ENCODE data around the gene STEEP1.
"Not testable (repeated sequence)": the region's sequence is repeated elsewhere in the genome, so short reads cannot be mapped to it uniquely, and the experiment has no call there.

The STEEP1 gene

DNA sequence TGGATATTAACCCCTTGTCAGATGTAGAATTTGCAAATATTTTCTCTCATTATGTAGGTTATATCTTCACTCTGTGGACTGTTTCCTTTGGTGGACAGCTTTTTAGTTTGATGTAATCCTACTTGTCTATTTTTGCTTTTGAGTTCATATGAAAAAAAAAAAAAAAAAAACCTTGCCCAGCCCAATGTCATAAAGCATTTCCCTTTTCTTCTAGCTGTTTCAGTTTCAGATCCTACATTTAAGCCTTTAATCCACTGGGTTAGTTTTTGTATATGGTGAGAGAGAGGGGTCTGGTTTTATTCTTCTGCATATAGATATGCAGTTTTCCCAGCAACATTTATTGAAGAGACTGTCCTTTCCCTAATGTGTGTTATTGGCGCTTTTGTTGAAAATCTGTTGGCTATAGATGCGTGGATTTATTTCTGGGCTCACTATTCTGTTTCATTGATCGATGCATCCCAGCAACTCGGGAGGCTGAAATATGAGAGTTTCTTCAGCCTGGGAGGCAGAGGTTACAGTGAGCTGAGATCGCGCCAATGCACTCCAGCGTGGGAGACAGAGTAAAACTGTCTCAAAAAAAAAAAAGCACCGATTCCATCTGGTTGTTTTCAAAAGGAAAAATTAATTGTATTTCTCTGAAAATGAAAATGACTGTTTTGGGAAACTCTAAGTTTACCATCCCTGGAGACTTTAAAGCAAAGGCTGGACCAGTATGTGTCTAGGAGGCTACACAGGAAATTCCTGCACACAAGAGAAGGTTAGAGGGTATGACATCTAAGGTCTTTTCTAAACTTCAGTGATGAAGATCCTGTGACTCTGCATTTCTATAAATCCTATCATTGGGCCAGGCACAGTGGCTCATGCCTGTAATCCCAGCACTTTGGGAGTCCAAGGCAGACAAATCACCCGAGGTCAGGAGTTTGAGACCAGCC, 35.6 kb downstream of the STEEP1 start:
- DNase-seq = no peak

DNA sequence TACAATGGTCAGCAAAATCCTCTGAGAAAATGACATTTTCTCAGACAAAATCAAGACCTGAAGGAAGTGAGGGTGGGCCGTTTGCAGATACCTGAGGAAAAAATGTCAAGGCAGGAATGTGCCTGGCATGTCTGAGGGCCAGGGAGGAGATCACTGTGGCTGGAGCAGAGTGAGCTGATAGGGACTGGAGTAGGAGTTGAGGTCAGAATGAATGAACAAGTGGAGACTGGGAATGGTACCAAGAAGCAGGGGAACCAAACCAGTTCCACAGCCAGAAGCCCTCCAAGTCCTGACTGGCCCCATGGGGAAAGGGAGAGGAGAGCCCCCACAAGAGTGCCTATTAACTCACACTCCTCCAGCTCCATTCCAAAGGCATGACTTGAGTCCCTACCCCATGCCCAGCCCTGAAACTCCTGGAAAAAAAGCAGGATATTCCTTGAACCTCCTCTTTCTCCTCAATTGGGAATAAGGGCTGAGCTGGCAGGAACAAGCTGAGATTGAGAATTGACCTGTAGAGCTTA, 41.5 kb downstream of the STEEP1 start:
- DNase-seq = no peak

- no peak for DNase-seq
These were observed 44.0 kb downstream of the STEEP1 start for GRCh38 chrX:119521246-119521645.

DNA sequence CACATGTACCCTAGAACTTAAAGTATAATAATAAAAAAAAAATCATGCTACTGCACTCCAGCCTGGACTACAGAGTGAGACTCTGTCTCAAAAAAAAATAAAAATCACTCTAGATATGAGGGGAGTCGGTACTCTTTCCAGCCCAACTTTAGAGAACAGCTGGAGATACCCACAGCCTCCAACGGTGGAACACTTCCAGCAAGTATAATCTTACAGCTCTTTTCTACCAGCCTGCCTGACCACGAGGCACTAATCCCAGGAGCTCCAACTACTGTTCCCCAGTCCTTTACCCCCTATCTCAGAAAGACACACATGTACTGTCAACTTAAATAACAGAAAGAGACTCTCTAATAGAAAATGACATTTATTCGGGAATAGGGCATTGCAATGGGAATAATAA, 46.8 kb downstream of the STEEP1 start:
- DNase-seq = no peak

- peak; percentile 37 for DNase-seq
These were observed 49.0 kb downstream of the STEEP1 start for GRCh38 chrX:119516157-119516702.

DNA sequence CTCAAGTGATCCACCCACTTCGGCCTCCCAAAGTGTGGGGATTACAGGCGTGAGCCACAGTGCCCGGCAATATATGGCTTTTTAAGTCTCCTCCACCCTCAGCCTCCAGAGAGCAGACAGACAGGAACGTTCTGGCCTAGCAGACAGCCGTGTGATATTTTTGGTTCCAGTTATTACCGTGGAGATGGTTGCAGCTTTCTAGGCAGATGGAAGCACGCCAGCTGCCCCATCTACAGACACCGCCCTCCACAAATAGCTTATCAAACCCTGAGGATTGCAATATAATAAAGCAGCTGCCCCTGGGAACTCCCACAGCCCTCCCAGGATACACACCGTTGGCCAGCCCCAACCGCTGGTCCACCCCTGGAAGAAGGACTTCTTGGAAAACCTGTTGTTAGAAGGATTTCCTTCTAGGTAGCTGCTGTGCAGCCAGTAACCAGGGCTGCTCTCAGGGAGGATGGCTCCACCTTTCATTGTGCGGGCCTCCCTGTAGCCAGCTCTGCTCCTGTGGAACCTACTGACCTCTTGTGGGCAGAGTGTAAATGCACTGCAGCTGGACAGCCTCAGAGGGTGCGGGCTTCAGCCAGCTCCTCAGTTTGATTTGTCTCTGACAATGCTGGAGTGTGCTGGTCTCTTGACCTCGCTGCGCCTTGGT, 52.9 kb downstream of the STEEP1 start:
- DNase-seq = peak; percentile 14

- no peak for DNase-seq
These were observed 58.0 kb downstream of the STEEP1 start for GRCh38 chrX:119507206-119507605.

- DNase-seq = no peak
These were observed 59.3 kb downstream of the STEEP1 start for GRCh38 chrX:119505945-119506344.

- not testable (repeated sequence) for DNase-seq
These were observed 60.1 kb downstream of the STEEP1 start for GRCh38 chrX:119505145-119505544.

- DNase-seq = peak; percentile 20
These were observed 61.7 kb downstream of the STEEP1 start for GRCh38 chrX:119503484-119503861.

DNA sequence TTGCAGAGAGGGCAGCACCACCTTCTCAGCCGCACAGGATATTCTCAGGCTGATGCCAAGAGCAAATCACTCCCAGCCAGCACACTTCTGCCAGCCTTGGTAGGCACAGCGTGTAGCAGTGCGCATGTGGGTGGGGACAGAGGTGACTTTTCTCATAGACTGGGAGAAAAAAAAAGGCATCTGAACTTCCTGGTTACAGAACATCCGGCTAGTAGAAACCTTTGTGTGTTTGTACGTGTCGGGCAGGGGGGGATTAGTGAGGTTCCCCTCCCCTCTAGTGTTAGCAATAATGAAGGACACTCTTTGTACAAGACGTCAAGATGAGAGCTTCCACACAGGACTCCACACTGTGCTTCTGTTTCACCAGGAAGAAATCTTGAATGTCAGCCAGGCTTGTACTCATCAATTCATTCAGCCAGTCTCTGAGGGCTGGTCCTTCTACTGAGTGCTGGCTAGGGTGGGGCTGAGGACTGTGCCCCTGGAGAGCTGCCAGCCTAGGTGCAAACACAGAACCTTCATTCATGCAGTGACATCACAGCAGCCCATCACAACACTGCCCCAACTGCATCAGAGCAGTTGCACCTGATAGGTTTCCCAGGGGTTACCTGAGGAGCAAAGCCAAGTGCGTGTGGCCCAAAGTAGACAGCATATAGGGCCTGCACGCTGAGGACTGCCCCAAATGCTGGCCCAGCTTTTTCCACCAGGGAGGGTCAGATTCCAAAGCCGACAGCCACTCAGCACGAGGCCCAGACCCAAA, 62.3 kb downstream of the STEEP1 start:
- no peak for DNase-seq

- no peak for DNase-seq
These were observed 63.6 kb downstream of the STEEP1 start for GRCh38 chrX:119501511-119502148.

DNA sequence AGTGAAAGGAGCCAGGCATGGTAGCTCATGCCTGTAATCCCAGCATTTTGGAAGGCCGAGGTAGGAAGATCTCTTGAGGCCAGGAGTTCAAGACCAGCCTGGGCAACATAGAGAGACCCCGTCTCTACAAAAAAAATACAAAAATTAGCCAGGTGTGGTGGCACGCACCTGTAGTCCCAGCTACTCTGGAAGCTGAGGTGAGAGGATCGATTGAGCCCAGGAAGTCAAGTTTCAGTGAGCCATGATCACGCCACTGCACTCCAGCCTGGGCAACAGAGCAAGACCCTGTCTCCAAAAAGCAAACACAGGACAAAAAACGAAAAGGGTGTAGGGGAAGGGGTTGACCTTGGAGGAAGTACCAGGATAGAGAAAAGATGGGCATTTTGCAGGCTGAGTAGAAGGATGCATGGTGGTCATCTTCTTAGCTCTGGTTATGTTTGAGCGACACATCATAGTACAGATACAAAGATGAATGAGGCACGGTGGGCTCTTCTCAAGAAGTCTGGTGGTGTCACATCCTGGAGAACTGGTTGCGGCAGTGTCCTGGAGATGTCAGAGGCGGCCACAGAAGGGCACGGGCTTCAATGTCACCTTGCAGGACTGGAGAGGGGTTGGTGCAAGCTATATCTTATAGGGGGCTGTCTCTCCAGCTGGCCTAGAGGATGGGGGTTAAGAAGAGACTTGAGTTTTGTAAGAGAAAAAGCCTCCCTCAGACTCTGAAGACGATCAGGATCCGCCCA, 65.0 kb downstream of the STEEP1 start:
- no peak for DNase-seq

DNA sequence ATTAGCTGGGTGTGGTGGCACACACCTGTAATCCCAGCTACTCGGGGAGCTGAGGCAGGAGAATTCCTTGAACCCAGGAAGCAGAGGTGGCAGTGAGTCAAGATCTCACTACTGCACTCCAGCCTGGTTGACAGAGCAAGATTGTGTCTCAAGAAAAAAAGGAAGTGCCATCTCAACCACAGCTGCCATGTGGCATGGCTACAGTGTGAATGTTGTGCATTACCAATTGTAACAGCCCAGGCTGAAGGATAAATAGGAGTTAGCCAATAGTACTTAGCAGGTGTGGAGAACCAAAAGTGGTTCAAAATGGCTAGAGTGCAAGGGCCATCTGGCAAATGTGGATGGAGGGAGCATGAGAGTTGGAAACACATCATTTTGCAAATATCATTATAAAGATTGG, 68.0 kb downstream of the STEEP1 start:
- DNase-seq = no peak

DNA sequence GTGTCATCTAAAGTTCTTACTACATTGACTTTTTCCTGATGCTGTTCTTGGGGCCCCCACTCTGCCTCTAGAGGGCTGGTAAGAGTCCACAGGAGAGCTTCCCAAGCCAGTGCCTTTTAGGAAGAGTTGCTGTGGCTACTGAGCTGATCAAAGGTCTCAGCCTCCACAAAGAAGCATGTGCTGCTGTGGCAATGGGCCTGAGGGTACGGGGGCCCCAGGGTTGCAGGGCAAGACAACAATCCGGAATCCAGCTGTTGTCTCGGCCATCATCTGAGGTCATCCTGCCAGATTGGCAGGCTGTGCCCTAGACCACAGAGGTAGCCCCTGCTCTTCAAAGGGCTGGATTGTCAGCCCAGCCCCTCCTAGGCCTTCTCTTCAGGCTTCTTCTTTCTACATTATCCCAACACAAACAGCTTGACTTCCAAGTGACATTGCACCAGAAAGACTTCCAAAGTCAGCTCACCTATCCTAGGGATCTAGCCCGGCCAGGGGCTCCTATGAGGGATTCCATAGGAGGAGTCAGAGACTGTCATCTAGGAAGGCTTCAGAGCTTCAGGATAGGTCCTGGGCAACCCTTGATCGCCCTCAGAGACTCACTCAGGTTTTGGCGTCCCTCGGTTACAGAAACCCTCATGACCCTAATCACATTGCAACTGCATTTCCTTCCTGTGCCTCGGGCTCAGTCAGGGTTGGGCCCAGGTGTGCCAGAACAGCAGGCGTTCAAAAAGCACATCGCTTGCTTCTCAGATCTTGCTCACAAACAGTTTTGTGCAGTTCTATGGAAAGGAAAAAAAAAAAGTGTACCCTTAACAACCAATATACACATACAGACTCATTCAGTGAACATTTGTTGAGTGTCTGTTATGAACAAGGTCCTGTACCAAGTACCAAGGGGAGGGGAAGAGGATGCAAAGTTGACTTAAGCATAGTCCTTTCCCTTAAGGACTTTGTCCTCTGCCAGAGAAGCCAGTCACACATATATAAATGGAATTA, 69.2 kb downstream of the STEEP1 start:
- DNase-seq = no peak

DNA sequence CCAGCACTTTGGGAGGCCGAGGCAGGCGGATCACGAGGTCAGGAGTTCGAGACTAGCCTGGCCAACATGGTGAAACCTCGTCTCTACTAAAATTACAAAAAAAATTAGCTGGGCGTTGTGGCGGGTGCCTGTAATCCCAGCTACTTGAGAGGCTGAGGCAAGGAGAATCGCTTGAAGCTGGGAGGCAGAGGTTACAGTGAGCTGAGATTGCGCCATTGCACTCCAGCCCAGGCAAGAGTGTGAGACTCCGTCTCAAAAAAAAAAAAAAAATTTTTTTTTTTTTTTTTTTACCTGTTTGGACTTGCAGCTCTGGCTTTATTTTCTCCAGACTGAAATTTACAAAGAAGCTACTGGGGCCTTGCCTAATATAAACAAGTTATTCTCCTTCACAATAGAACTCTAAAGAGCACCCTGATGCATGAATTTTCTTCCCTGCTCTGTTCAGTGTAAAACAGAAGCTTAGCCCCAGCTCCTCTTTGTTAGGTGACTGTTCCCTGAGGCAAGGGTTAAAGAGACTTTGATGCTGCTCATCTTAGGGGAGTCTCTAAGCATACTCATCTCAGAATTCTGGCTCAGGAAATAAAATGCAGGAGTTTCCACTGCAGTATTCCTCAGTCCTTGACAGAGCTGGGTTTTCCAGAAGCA, 71.2 kb downstream of the STEEP1 start:
- DNase-seq = not testable (repeated sequence)

DNA sequence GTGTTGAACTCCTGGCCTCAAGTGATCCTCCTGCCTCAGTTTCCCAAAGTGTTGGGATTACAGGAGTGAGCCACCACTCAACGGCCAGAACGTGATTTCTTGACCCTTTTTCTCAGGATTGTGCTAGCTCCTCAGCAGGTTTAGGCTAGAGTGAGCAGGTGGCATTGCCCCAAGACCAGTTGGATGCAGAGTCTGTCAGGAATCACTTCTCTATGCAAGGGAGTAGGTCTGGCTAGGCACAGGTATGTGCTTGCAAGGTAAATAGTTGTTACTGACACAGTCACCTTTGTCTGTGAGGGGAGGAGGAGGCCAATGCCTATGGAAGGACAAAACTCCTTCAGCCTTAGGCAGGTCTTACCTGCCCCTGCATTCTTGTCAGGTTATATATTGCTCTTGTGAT, 72.7 kb downstream of the STEEP1 start:
- DNase-seq = no peak

DNA sequence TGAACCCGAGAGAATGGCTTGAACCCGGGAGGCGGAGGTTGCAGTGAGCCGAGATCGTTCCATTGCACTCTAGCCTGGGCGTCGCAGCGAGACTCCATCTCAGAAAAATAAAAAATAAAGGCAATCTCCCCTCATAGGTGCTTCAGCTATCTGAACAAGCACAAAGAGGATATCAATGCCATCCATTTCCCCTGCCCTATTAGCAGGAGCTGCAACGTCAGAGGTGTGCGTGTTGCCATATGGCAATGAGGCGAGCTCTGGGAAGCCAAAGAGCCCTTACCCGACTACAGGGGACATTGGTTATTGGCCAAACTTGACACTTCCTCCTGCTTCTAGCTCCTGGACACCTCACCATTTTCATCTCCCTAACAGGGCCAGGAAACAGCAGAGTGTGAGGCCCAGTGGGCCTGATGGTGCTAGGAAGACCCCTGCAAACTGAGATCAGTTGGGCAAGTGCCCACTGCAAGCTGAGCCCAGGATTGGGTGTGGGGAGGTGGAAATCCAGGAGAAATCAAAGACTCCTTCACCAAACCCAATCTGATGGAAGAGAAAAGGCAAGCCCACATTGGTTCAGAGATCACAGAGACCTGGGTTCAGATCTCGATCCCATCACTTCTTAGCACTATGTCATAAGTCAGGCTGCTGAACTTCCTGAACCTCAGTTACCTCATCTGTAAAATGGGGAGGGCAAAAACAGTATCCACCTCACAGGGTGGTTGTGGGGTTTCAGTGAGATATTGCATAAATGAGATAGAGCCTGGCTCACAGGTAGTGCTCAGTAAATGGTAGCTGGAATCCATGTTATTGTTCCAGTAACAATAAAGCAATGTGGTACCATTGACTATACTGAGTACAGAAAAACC, 75.8 kb downstream of the STEEP1 start:
- DNase-seq = no peak

DNA sequence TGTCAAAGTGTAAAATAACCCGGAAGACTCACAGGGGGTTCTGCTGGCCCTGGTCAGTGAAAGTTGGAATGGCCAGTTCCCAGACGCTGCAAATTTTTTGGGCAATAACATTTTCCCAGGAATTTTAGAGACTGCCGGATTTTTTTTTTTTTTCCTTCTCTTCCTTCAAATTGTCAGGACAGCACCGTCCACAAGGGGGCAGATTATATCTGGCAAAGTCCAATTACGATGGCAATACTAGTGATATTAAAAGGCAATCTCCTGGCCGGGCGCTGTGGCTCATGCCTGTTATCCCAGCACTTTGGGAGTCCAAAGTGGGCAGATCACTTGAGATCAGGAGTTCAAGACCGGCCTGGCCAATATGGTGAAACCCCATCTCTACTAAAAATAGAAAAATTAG, 76.5 kb downstream of the STEEP1 start:
- no peak for DNase-seq

Data from NCI-H446 treated with DMSO at 0.1 percent for 48 hours (cell line).